Kidney epithelial cell (primary cell): ENCODE results near the gene MAPK8IP2. TPM values are rescaled to one million over a fixed set of nuclear protein-coding genes. Genes with fewer than 3 reads are reported as not detected.

Source experiments
- DNase-seq: peaks from one replicate; pipeline ENCODE4 v3.0.0-alpha.2; 2010; ENCODE audit warnings: low read depth
- H3K27me3 ChIP-seq: 2 replicates; pipeline ENCODE4 v1.6.0; 2011; ENCODE audit warnings: low read length; ENCODE audit not compliant: control insufficient read depth, insufficient read depth
- H3K36me3 ChIP-seq: 2 replicates; pipeline ENCODE4 v1.5.1; 2011; ENCODE audit warnings: low read length; ENCODE audit not compliant: control insufficient read depth, insufficient read depth
- H3K4me3 ChIP-seq: 2 replicates; pipeline ENCODE4 v1.5.1; 2011; ENCODE audit warnings: low read depth, mild to moderate bottlenecking, control low read depth, low read length
- CTCF ChIP-seq: IDR thresholded peaks from 2 replicates; pipeline ENCODE4 v1.5.1; 2011; ENCODE audit warnings: mild to moderate bottlenecking, moderate library complexity, low read length, control low read depth, inconsistent platforms; ENCODE audit not compliant: insufficient read depth, poor library complexity, severe bottlenecking
- total RNA-seq: library from RNA; depleted of rRNA; stranded (reverse); fragments of >200 nt; gene quantifications from 2 replicates; pipeline ENCODE4 v1.2.3, GENCODE V29; 2015

Gene MAPK8IP2
- total RNA-seq, 1 donor from 2014 or later, result 0.84 TPM

- Histone ChIP-seq H3K36me3 (no peaks in the 10 kb centered on the region), H3K4me3 (no peak overlapping the region), H3K27me3 (peaks cover 12% of the 10 kb centered on the region)
- no peak for DNase-seq
- TF ChIP-seq CTCF, result no peak
Measured at GRCh38 chr22:50572965-50573364, 27.6 kb upstream of the MAPK8IP2 start.

- no peak for TF ChIP-seq CTCF
- H3K4me3 ChIP-seq, result no peak overlapping the region
- H3K36me3 ChIP-seq, result no peaks in the 10 kb centered on the region
- peaks cover 20% of the 10 kb centered on the region for H3K27me3 ChIP-seq
- no peak for DNase-seq
Measured at GRCh38 chr22:50573491-50574382, 26.9 kb upstream of the MAPK8IP2 start.

GRCh38 chr22:50574383-50574755 is 26.2 kb upstream of the MAPK8IP2 start:
- TF ChIP-seq CTCF, result no peak
- DNase-seq, result no peak
- Histone ChIP-seq H3K4me3 (no peak overlapping the region), H3K27me3 (peaks cover 22% of the 10 kb centered on the region), H3K36me3 (no peaks in the 10 kb centered on the region)

- TF ChIP-seq CTCF, result no peak
- H3K36me3 ChIP-seq, result no peaks in the 10 kb centered on the region
- no peak overlapping the region for H3K4me3 ChIP-seq
- H3K27me3 ChIP-seq, result peaks cover 22% of the 10 kb centered on the region
- DNase-seq, result no peak
Measured at GRCh38 chr22:50575426-50575941, 25.1 kb upstream of the MAPK8IP2 start.

GRCh38 chr22:50576070-50576469 is 24.5 kb upstream of the MAPK8IP2 start:
- no peaks in the 10 kb centered on the region for H3K36me3 ChIP-seq

More at GRCh38 chr22:50576070-50576469, 24.5 kb upstream of the MAPK8IP2 start:
- Histone ChIP-seq H3K27me3 (peaks cover 22% of the 10 kb centered on the region), H3K4me3 (no peak overlapping the region)
- peak; percentile 58 for TF ChIP-seq CTCF
- peak; percentile 32 for DNase-seq
